ENCODE results near the gene ZIM2.

GRCh38 chr19:56823956-56824355 lies 16.6 kb downstream of the ZIM2 start:
- no peak for TF ChIP-seq CTCF (IDR thresholded peaks at IDR 0.05)
- no peak for TF ChIP-seq POLR2A (IDR thresholded peaks at IDR 0.05)

All from esophagus squamous epithelium (tissue), 4 donors.